ENCODE data around the gene B4GALT4. TPM values are rescaled to one million over a fixed set of nuclear protein-coding genes. Genes with fewer than 3 reads are reported as not detected.

Gene B4GALT4
- total and polyA plus RNA-seq, 2 of the 8 experiments (the other 6 are each of a cell fraction or from before 2014, with no cell fraction given), result 14.6 to 44.7 TPM

DNA sequence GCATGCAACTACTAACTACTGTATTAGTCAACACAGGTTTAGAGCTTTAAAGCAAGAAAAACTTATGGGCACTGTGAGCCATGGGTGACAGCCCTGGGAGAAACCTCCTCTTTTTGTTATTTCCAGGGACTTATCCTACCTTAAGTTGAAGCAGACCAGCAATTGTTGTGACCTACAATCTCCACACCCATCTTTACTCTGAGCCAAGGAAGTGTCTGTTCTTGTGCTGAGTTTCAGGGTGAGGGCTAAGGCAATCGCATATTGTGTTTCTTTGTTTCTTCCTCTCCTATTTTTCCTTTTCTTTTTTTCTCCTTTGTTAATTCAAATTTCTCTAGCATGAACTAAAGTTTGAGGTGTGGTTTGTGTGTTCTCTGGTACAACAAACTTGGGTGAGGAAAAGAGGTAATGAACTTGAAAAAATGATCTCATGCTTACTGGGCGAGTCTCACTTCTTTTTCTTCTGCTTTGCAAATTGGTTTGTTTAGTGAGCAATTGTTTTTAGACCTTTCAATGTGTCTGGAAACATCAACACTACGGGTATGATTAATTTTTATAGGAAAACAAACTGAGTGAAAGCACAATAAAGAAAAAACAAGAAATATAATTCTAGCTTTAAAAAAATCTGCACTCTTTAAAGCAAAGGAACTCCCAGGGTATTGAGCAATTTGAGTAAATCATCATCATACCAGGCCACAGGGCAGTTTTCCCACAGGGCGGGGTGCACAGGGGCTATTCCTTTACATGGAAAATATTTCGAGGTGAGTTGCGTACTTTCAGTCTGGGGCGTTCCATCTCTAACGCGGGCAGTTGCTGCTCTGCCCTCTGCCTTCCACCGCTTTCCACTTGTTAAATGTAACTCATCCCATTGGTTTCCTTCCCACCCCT lies 64.6 kb downstream of the B4GALT4 start:
- Histone ChIP-seq H2BK5ac (ENCODE audit: low read depth, low read length) (no peak overlapping the region), H4K8ac (ENCODE audit: extremely low read depth, insufficient read depth, low read length) (no peak overlapping the region), H2BK120ac (replicated peaks; ENCODE audit: low read depth, low read length) (no peak overlapping the region), H3K14ac (ENCODE audit: insufficient read length) (no peak overlapping the region), H3K23me2 (ENCODE audit: low read depth, low read length) (no peaks in the 10 kb centered on the region), H4K91ac (replicated peaks; ENCODE audit: insufficient read length, low read length) (no peak overlapping the region), H3K36me3 (ENCODE audit: control insufficient read depth in 2 of 4, insufficient read depth in 4 of 4, low read length in 3 of 4) (no peaks in the 10 kb centered on the region), H2AFZ (ENCODE audit: low read length) (no peak overlapping the region), H3K23ac (ENCODE audit: insufficient read length) (no peak overlapping the region), H2AK5ac (ENCODE audit: low read depth, low read length) (no peak overlapping the region), H2BK20ac (ENCODE audit: low read length) (no peak overlapping the region), H3K4me1 (replicated peaks in 1 of 4; ENCODE audit: control insufficient read depth in 3 of 4, insufficient read depth in 4 of 4, low read length in 3 of 4) (peaks cover 0 to 1% (median 0%) of the 10 kb centered on the region in 4 experiments; a peak in 1 of 7 replicates), H3K4me3 (ENCODE audit: extremely low read depth in 1 of 4, insufficient read depth in 2 of 4, low read depth in 3 of 4, low read length in 4 of 4) (no peak overlapping the region), H3K4ac (replicated peaks; ENCODE audit: insufficient read length, low read depth, low read length) (no peak overlapping the region), H3K4me2 (ENCODE audit: insufficient read depth in 1 of 2, low read depth in 2 of 2, low read length in 2 of 2) (no peak overlapping the region), H2BK15ac (ENCODE audit: low read length) (no peak overlapping the region), H3K27ac (ENCODE audit: low read depth, low read length) (no peak overlapping the region), H4K20me1 (replicated peaks in 1 of 2; ENCODE audit: control insufficient read depth in 1 of 2, insufficient read depth in 2 of 2, low read length in 2 of 2) (no peaks in the 10 kb centered on the region), H3K9ac (replicated peaks in 1 of 4; ENCODE audit: extremely low read depth in 1 of 4, low read depth in 3 of 4, low read length in 3 of 4) (no peak overlapping the region), H3K79me1 (ENCODE audit: low read depth, low read length) (no peaks in the 10 kb centered on the region), H3K27me3 (replicated peaks in 1 of 4; ENCODE audit: control insufficient read depth in 3 of 4, extremely low read depth in 1 of 4, insufficient read depth in 3 of 4, low read length in 3 of 4) (no peaks in the 10 kb centered on the region), H3K18ac (ENCODE audit: extremely low read depth, low read length) (no peak overlapping the region), H2BK12ac (ENCODE audit: low read depth, low read length) (no peak overlapping the region), H3K9me3 (ENCODE audit: insufficient read depth in 2 of 2, low read depth in 1 of 2, low read length in 1 of 2) (no peaks in the 10 kb centered on the region), H4K5ac (ENCODE audit: insufficient read length, low read depth, low read length) (no peak overlapping the region), H3K79me2 (ENCODE audit: control insufficient read depth in 1 of 2, insufficient read depth in 2 of 2, low read length in 2 of 2) (no peaks in the 10 kb centered on the region), H3K56ac (replicated peaks; ENCODE audit: insufficient read length, low read depth, low read length) (no peak overlapping the region)
- DNase-seq (ENCODE audit: low read depth in 1 of 2, low spot score in 2 of 2), result no peak
- CTCF ChIA-PET (ENCODE audit: partially characterized antibody), result no interaction called here
- POLR2A ChIA-PET (ENCODE audit: partially characterized antibody), result no interaction called here
- WGBS, 2 experiments (ENCODE audit: extremely low coverage in 1 of 2, insufficient coverage in 1 of 2, insufficient read length in 1 of 2, insufficient replicate concordance in 2 of 2, low coverage in 1 of 2, low lambda C conversion rate in 2 of 2, missing lambda C conversion rate in 1 of 2), result 90% methylated on average over 10 of the region's 10 CpGs; no CpG with 5 or more reads in 1 of the 2 experiments
- FAIRE-seq, result no peak
- TF ChIP-seq PHF8 (conservative IDR thresholded peaks at IDR 0.05; ENCODE audit: low read depth, low read length) (no peak), CREB1 (IDR thresholded peaks at IDR 0.05) (no peak), CTBP2 (IDR thresholded peaks at IDR 0.05; ENCODE audit: borderline replicate concordance, insufficient read depth, insufficient read length, low read length) (no peak), TCF12 (IDR thresholded peaks at IDR 0.05; ENCODE audit: low read depth, low read length) (no peak), KDM1A (IDR thresholded peaks at IDR 0.05; ENCODE audit: borderline replicate concordance, low read length) (no peak), YY1 (IDR thresholded peaks at IDR 0.05; ENCODE audit: low read depth, low read length) (no peak), RNF2 (IDR thresholded peaks at IDR 0.05; ENCODE audit: borderline replicate concordance, low read depth, low read length, missing control alignments, poor library complexity, severe bottlenecking) (no peak)
